HK-2 (cell line): ENCODE data around the gene SLC39A7.

Experiments
- DNase-seq: peaks from one replicate; pipeline ENCODE4 v3.0.0-alpha.2; 2018; ENCODE audit not compliant: unreplicated experiment

The SLC39A7 gene

GRCh38 chr6:33190504-33191107 is 10.1 kb upstream of the SLC39A7 start:
- no peak for DNase-seq

- no peak for DNase-seq
Observed at GRCh38 chr6:33191383-33192104, 9.1 kb upstream of the SLC39A7 start.

- no peak for DNase-seq
Observed at GRCh38 chr6:33192105-33192646, 8.5 kb upstream of the SLC39A7 start, which contains the start of gene COL11A2. Gene COL11A2 (minus strand): TSS chr6:33192467. CDS start chr6:33192240, 227 bp downstream.

GRCh38 chr6:33192671-33193602 is 7.7 kb upstream of the SLC39A7 start:
- no peak for DNase-seq

GRCh38 chr6:33193619-33194018 is 7.0 kb upstream of the SLC39A7 start:
- no peak for DNase-seq

- no peak for DNase-seq
Observed at GRCh38 chr6:33194431-33194979, 6.2 kb upstream of the SLC39A7 start.

GRCh38 chr6:33195304-33196165 is 5.1 kb upstream of the SLC39A7 start:
- DNase-seq = no peak

- no peak for DNase-seq
Observed at GRCh38 chr6:33197431-33198048, 3.1 kb upstream of the SLC39A7 start.

- no peak for DNase-seq
Observed at GRCh38 chr6:33198159-33198852, 2.4 kb upstream of the SLC39A7 start.

GRCh38 chr6:33198853-33199436 is 1.7 kb upstream of the SLC39A7 start:
- no peak for DNase-seq

- DNase-seq = peak; percentile 64
Observed at GRCh38 chr6:33199687-33200218, 914 bp upstream of the SLC39A7 start.

- DNase-seq = no peak
Observed at GRCh38 chr6:33201147-33201545, 479 bp downstream of the SLC39A7 start.

GRCh38 chr6:33201935-33202334 is 1.3 kb downstream of the SLC39A7 start:
- no peak for DNase-seq

GRCh38 chr6:33202799-33203198 is 2.1 kb downstream of the SLC39A7 start:
- DNase-seq = no peak

- no peak for DNase-seq
Observed at GRCh38 chr6:33203443-33204164, 2.9 kb downstream of the SLC39A7 start.

GRCh38 chr6:33204165-33204414 is 3.4 kb downstream of the SLC39A7 start:
- no peak for DNase-seq

GRCh38 chr6:33204415-33205190 is 3.9 kb downstream of the SLC39A7 start, which contains the start of gene HSD17B8:
Gene HSD17B8 (plus strand): TSS chr6:33204655. CDS start chr6:33204669, 14 bp downstream.
- DNase-seq = peak; percentile 94
